Activated CD4-positive, alpha-beta T cell treated with anti-CD3 and anti-CD28 coated beads, Interleukin-2, amount 10 ng/mL, durations not matched to agents 7 days and 5 days (primary cell): ENCODE measurements around the gene ATP6V1A. TPM values are rescaled to one million over a fixed set of nuclear protein-coding genes. Genes with fewer than 3 reads are reported as not detected.

Experiments used
- CTCF ChIA-PET: fragments of 350-600 bp; sonication (Branson Sonifier 250); formaldehyde crosslinking; loops from one replicate; lab custom pipeline; 2021; ENCODE audit warnings: antibody characterized with exemption; lab: Charles Lee
- POLR2A ChIA-PET: fragments of 350-600 bp; sonication (Branson Sonifier 250); formaldehyde crosslinking; loops from one replicate; lab custom pipeline; 2021; ENCODE audit warnings: antibody characterized with exemption; lab: Charles Lee
- DNase-seq: peaks from one replicate; pipeline ENCODE4 v3.0.0-alpha.2; 2020
- H3K27ac Mint-ChIP-seq: one replicate; pipeline ENCODE4 v1.8.0; 2021; ENCODE audit warnings: mild to moderate bottlenecking, moderate library complexity, mixed read lengths
- H3K27me3 Mint-ChIP-seq: one replicate; pipeline ENCODE4 v1.8.0; 2021; ENCODE audit warnings: mixed read lengths
- H3K36me3 Mint-ChIP-seq: one replicate; pipeline ENCODE4 v1.8.0; 2021; ENCODE audit warnings: low read depth, mixed read lengths
- H3K4me1 Mint-ChIP-seq: one replicate; pipeline ENCODE4 v1.8.0; 2021; ENCODE audit warnings: mixed read lengths
- H3K4me3 Mint-ChIP-seq: one replicate; pipeline ENCODE4 v1.8.0; 2021; ENCODE audit warnings: mild to moderate bottlenecking, moderate library complexity, mixed read lengths
- H3K9me3 Mint-ChIP-seq: one replicate; pipeline ENCODE4 v1.8.0; 2021; ENCODE audit warnings: mixed read lengths
- total RNA-seq, 2 experiments: library from RNA; stranded (reverse); gene quantifications; one replicate each; pipeline ENCODE4 v1.2.3, GENCODE V29; 2021

ATP6V1A gene
- total RNA-seq: 10 to 100 TPM; 40.7 to 41.7 TPM

GRCh38 chr3:113746548-113747282 is at the start of gene ATP6V1A:
Gene ATP6V1A (plus strand): TSS chr3:113747035. CDS start chr3:113778754, 31,719 bp downstream.
- peak; percentile 89 for DNase-seq
- ChIA-PET CTCF (interaction anchor here (0.6 to 2.9 kb wide), 9 partner anchors 10 to 1921 kb away, joined by 3 to 28 read pairs (median 3); no protein-coding TSS in a partner anchor), POLR2A (interaction anchor here (0.9 kb wide), 1 partner anchor 16 kb away, joined by 5 read pairs; no protein-coding TSS in a partner anchor)
- H3K4me1 Mint-ChIP-seq: peaks cover 49% of the 10 kb centered on the region
- H3K36me3 Mint-ChIP-seq: peaks cover 15% of the 10 kb centered on the region
- H3K9me3 Mint-ChIP-seq: no peaks in the 10 kb centered on the region
- no peaks in the 10 kb centered on the region for H3K27me3 Mint-ChIP-seq
- H3K4me3 Mint-ChIP-seq: peak within 1 kb of the TSS; percentile 93
- peak within 1 kb of the TSS; percentile 100 for H3K27ac Mint-ChIP-seq

- Mint-ChIP-seq H3K27ac (no peak overlapping the region), H3K4me3 (no peak overlapping the region), H3K36me3 (peaks cover 1% of the 10 kb centered on the region), H3K27me3 (no peaks in the 10 kb centered on the region), H3K9me3 (no peaks in the 10 kb centered on the region), H3K4me1 (peaks cover 23% of the 10 kb centered on the region)
- no peak for DNase-seq
- ChIA-PET CTCF (interaction anchor here (0.8 to 1.8 kb wide), 2 partner anchors 11 to 37 kb away, joined by 3 to 6 read pairs; no protein-coding TSS in a partner anchor), POLR2A (no interaction called here)
Measured at GRCh38 chr3:113697500-113698090, 49.2 kb upstream of the ATP6V1A start.

GRCh38 chr3:113698213-113698742 is 48.6 kb upstream of the ATP6V1A start:
- no peak for DNase-seq
- no peak overlapping the region for H3K27ac Mint-ChIP-seq
- peaks cover 1% of the 10 kb centered on the region for H3K36me3 Mint-ChIP-seq
- POLR2A ChIA-PET: no interaction called here
- no peak overlapping the region for H3K4me3 Mint-ChIP-seq
- no peaks in the 10 kb centered on the region for H3K27me3 Mint-ChIP-seq
- peaks cover 21% of the 10 kb centered on the region for H3K4me1 Mint-ChIP-seq
- H3K9me3 Mint-ChIP-seq: no peaks in the 10 kb centered on the region
- CTCF ChIA-PET: interaction anchor here (0.8 to 1.8 kb wide), 2 partner anchors 10 to 37 kb away, joined by 3 to 6 read pairs; no protein-coding TSS in a partner anchor

- Mint-ChIP-seq H3K9me3 (no peaks in the 10 kb centered on the region), H3K27me3 (no peaks in the 10 kb centered on the region), H3K36me3 (peaks cover 1% of the 10 kb centered on the region), H3K4me1 (peaks cover 15% of the 10 kb centered on the region), H3K27ac (peak overlapping the region; percentile 44), H3K4me3 (peak overlapping the region; percentile 43)
- POLR2A ChIA-PET: no interaction called here
- DNase-seq: peak; percentile 12
- CTCF ChIA-PET: interaction anchor here (0.6 to 1.8 kb wide), 4 partner anchors 10 to 16 kb away, joined by 3 to 6 read pairs (median 4); no protein-coding TSS in a partner anchor
Measured at GRCh38 chr3:113698956-113699355, 47.9 kb upstream of the ATP6V1A start.

- POLR2A ChIA-PET: no interaction called here
- no peak overlapping the region for H3K27ac Mint-ChIP-seq
- no peak for DNase-seq
- H3K9me3 Mint-ChIP-seq: no peaks in the 10 kb centered on the region
- H3K36me3 Mint-ChIP-seq: no peaks in the 10 kb centered on the region
- H3K27me3 Mint-ChIP-seq: peaks cover 25% of the 10 kb centered on the region
- no peaks in the 10 kb centered on the region for H3K4me1 Mint-ChIP-seq
- CTCF ChIA-PET: interaction anchor here (1.7 kb wide), 1 partner anchor 9 kb away, joined by 6 read pairs; no protein-coding TSS in a partner anchor
- H3K4me3 Mint-ChIP-seq: no peak overlapping the region
Measured at GRCh38 chr3:113707835-113708234, 39.0 kb upstream of the ATP6V1A start.

GRCh38 chr3:113712129-113712528 is 34.7 kb upstream of the ATP6V1A start:
- no peak for DNase-seq
- Mint-ChIP-seq H3K27me3 (peaks cover 19% of the 10 kb centered on the region), H3K36me3 (peaks cover 7% of the 10 kb centered on the region), H3K9me3 (no peaks in the 10 kb centered on the region), H3K4me1 (peaks cover 1% of the 10 kb centered on the region), H3K27ac (no peak overlapping the region), H3K4me3 (no peak overlapping the region)
- ChIA-PET POLR2A (interaction anchor here (0.6 kb wide), 1 partner anchor 33 kb away, joined by 11 read pairs; no protein-coding TSS in a partner anchor), CTCF (interaction anchor here (0.7 to 1.6 kb wide), 3 partner anchors 13 to 91 kb away, joined by 3 to 6 read pairs (median 3); no protein-coding TSS in a partner anchor)

GRCh38 chr3:113714702-113715101 is 32.1 kb upstream of the ATP6V1A start:
- Mint-ChIP-seq H3K27me3 (peaks cover 12% of the 10 kb centered on the region), H3K4me1 (peaks cover 1% of the 10 kb centered on the region), H3K9me3 (no peaks in the 10 kb centered on the region), H3K27ac (no peak overlapping the region), H3K4me3 (no peak overlapping the region), H3K36me3 (peaks cover 17% of the 10 kb centered on the region)
- ChIA-PET POLR2A (no interaction called here), CTCF (interaction anchor here (1.1 to 1.7 kb wide), 2 partner anchors 16 to 96 kb away, joined by 3 read pairs; no protein-coding TSS in a partner anchor)
- no peak for DNase-seq

GRCh38 chr3:113717308-113717707 is 29.5 kb upstream of the ATP6V1A start:
- H3K4me1 Mint-ChIP-seq: peaks cover 11% of the 10 kb centered on the region
- peaks cover 2% of the 10 kb centered on the region for H3K27me3 Mint-ChIP-seq
- H3K9me3 Mint-ChIP-seq: no peaks in the 10 kb centered on the region
- no peak overlapping the region for H3K4me3 Mint-ChIP-seq
- CTCF ChIA-PET: interaction anchor here (0.5 kb wide), 1 partner anchor 145 kb away, joined by 3 read pairs; no protein-coding TSS in a partner anchor
- H3K27ac Mint-ChIP-seq: no peak overlapping the region
- no peak for DNase-seq
- POLR2A ChIA-PET: no interaction called here
- peaks cover 30% of the 10 kb centered on the region for H3K36me3 Mint-ChIP-seq

- CTCF ChIA-PET: no interaction called here
- no peak for DNase-seq
- Mint-ChIP-seq H3K4me3 (no peak overlapping the region), H3K36me3 (peaks cover 33% of the 10 kb centered on the region), H3K27ac (no peak overlapping the region), H3K4me1 (peaks cover 14% of the 10 kb centered on the region), H3K27me3 (no peaks in the 10 kb centered on the region), H3K9me3 (no peaks in the 10 kb centered on the region)
- POLR2A ChIA-PET: no interaction called here
Measured at GRCh38 chr3:113717818-113718217, 29.0 kb upstream of the ATP6V1A start.

GRCh38 chr3:113719294-113719693 is 27.5 kb upstream of the ATP6V1A start:
- POLR2A ChIA-PET: no interaction called here
- H3K4me1 Mint-ChIP-seq: peaks cover 20% of the 10 kb centered on the region
- H3K27me3 Mint-ChIP-seq: no peaks in the 10 kb centered on the region
- peaks cover 36% of the 10 kb centered on the region for H3K36me3 Mint-ChIP-seq
- CTCF ChIA-PET: no interaction called here
- H3K9me3 Mint-ChIP-seq: no peaks in the 10 kb centered on the region
- H3K4me3 Mint-ChIP-seq: no peak overlapping the region
- no peak for DNase-seq
- no peak overlapping the region for H3K27ac Mint-ChIP-seq

- ChIA-PET CTCF (no interaction called here), POLR2A (no interaction called here)
- Mint-ChIP-seq H3K4me1 (peaks cover 20% of the 10 kb centered on the region), H3K27me3 (no peaks in the 10 kb centered on the region), H3K27ac (no peak overlapping the region), H3K36me3 (peaks cover 37% of the 10 kb centered on the region), H3K4me3 (no peak overlapping the region), H3K9me3 (no peaks in the 10 kb centered on the region)
- no peak for DNase-seq
Measured at GRCh38 chr3:113719758-113720157, 27.1 kb upstream of the ATP6V1A start.

- Mint-ChIP-seq H3K27me3 (no peaks in the 10 kb centered on the region), H3K4me1 (peaks cover 22% of the 10 kb centered on the region), H3K27ac (peak overlapping the region; percentile 38), H3K36me3 (peaks cover 35% of the 10 kb centered on the region), H3K4me3 (no peak overlapping the region), H3K9me3 (no peaks in the 10 kb centered on the region)
- CTCF ChIA-PET: no interaction called here
- POLR2A ChIA-PET: no interaction called here
- DNase-seq: no peak
Measured at GRCh38 chr3:113721636-113722035, 25.2 kb upstream of the ATP6V1A start.
